ENCODE data around the gene PRKRIP1. TPM values are rescaled to one million over a fixed set of nuclear protein-coding genes. Genes with fewer than 3 reads are reported as not detected.

PRKRIP1 gene
- total and polyA plus RNA-seq, 2 experiments from 2014 or later = 60.1 to 76.3 TPM

DNA sequence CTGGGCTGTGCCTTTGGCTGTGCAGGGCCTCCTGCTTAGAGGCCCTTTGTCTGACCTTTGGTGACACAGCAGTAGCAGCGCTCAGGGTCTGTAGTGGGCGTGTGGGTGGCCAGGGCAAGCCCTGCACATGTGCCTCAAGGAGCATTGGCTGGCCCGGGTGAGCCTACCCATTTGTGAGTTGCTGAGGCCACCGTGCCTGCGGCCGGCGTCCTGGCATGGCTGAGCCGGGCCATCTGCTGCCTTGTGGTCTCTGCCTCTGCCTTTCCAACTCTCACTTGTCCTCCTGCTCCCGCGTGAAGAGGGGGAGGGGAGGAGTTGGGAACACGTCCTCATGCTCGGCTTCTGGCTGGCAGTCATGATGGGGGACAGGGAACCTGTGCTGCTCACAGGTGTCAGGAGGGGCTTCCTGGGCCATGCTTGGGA is 28.0 kb downstream of the PRKRIP1 start:
- Histone ChIP-seq H3K4me3 (no peak overlapping the region), H3K4me1 (ENCODE audit: low read depth) (no peaks in the 10 kb centered on the region), H3K27ac (no peak overlapping the region), H3K9me3 (ENCODE audit: low read depth) (no peaks in the 10 kb centered on the region), H3K36me3 (peaks cover 14% of the 10 kb centered on the region), H3K27me3 (no peaks in the 10 kb centered on the region)
- no peak for DNase-seq (ENCODE audit: low read depth in 1 of 2, low spot score in 1 of 2)
- TF ChIP-seq, protein P1, sequence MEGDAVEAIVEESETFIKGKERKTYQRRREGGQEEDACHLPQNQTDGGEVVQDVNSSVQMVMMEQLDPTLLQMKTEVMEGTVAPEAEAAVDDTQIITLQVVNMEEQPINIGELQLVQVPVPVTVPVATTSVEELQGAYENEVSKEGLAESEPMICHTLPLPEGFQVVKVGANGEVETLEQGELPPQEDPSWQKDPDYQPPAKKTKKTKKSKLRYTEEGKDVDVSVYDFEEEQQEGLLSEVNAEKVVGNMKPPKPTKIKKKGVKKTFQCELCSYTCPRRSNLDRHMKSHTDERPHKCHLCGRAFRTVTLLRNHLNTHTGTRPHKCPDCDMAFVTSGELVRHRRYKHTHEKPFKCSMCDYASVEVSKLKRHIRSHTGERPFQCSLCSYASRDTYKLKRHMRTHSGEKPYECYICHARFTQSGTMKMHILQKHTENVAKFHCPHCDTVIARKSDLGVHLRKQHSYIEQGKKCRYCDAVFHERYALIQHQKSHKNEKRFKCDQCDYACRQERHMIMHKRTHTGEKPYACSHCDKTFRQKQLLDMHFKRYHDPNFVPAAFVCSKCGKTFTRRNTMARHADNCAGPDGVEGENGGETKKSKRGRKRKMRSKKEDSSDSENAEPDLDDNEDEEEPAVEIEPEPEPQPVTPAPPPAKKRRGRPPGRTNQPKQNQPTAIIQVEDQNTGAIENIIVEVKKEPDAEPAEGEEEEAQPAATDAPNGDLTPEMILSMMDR (IDR thresholded peaks at IDR 0.05; ENCODE audit: low read depth, low read length) = no peak

DNA sequence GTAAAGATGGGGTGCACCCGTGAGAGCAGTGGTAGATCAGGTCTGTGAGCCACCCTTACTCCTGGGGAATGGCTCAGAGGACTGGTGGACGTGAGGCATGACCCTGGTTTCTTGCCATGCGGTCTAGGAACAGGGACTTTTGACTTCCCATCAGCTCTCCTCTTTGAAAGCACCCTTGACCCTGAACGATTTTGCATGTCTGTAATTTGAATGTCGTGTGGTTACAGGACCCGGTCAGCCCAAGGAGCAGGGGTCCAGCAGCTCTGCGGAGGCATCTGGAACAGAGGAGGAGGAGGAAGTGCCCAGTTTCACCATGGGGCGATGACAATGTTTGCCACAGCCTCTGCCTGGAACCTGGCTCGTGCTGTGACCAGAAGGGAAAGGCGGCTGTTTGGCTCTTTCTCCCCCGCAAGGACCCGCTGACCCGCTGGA is 28.6 kb downstream of the PRKRIP1 start:
- peaks cover 14% of the 10 kb centered on the region for H3K36me3 ChIP-seq
- TF ChIP-seq, protein P1 (IDR thresholded peaks at IDR 0.05; ENCODE audit: low read depth, low read length) = no peak
- H3K4me3 ChIP-seq = no peak overlapping the region
- no peaks in the 10 kb centered on the region for H3K4me1 ChIP-seq (ENCODE audit: low read depth)
- H3K27ac ChIP-seq = no peak overlapping the region
- no peak for DNase-seq (ENCODE audit: low read depth in 1 of 2, low spot score in 1 of 2)
- no peaks in the 10 kb centered on the region for H3K27me3 ChIP-seq
- H3K9me3 ChIP-seq (ENCODE audit: low read depth) = no peaks in the 10 kb centered on the region

DNA sequence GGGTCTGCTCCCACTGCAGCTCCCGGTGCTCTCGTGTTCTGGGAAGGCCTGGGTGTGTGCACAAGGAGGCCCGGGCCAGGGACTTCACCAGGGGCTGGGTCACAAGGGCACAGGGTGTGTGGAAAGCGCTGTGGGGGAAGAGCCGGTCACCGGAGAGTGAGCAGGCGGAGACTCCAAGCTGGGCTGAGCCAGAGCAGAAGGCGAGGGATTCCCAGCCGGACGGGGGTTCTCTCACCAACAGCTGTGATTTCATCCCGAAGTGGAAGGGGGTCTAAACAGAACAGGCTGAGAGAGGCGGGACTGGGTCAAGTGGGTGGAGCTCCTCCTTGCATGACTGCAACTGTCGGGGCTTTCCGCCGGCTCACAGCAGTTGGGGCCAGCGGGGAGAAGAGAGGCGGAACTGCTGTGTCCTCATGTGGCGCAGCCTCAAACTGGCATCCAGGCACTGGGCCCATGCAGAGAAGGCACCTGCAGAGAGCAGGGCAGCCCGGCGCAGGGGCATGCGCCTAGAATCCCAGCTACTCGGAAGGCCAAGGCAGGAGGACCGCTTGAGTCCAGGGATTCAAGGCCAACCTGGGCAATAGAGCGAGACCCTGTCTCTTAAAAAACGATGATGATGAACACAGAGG is 29.6 kb downstream of the PRKRIP1 start:
- Histone ChIP-seq H3K9me3 (ENCODE audit: low read depth) (no peaks in the 10 kb centered on the region), H3K36me3 (peaks cover 14% of the 10 kb centered on the region), H3K27me3 (no peaks in the 10 kb centered on the region), H3K27ac (no peak overlapping the region), H3K4me3 (no peak overlapping the region), H3K4me1 (ENCODE audit: low read depth) (no peaks in the 10 kb centered on the region)
- no peak for DNase-seq (ENCODE audit: low read depth in 1 of 2, low spot score in 1 of 2)
- TF ChIP-seq, protein P1 (IDR thresholded peaks at IDR 0.05; ENCODE audit: low read depth, low read length) = no peak

DNA sequence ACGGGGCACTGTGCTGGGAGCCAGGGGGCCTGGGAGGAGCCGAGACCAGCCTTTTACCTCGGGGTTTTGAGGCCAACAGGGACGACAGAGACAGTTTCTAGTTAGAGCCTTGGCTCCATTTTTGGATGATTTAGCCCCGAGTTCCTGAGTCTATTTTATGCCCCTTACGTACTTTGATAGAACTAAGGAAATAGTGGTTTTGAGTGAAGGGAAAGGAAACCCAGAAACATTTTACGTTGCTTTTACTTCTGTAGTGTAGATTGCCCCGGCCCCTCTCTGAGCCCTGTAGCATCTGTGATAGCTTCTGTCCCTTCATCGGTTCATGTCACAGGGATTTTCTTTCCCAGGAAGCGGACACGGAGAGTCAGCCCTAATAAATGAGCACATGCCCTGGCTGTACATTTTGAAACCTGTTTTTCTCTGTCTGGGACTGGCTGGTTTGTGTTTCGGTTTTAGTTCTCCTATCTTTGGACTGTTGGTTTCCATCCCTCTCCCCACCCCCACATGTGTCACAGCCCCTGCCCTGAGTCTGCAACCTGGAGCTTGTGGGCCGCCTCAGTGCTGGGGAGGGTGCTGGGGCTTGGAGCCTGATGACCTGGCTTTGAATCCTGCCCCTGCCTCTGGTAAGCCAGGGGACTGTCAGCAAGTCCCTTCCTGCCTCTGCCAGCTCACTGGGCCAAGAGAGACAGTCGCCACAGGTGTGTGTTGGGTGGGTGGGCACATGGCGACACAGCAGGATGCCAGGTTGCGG is 30.3 kb downstream of the PRKRIP1 start:
- Histone ChIP-seq H3K36me3 (peaks cover 14% of the 10 kb centered on the region), H3K4me1 (ENCODE audit: low read depth) (no peaks in the 10 kb centered on the region), H3K27me3 (no peaks in the 10 kb centered on the region), H3K4me3 (no peak overlapping the region), H3K9me3 (ENCODE audit: low read depth) (no peaks in the 10 kb centered on the region), H3K27ac (no peak overlapping the region)
- no peak for DNase-seq (ENCODE audit: low read depth in 1 of 2, low spot score in 1 of 2)
- TF ChIP-seq, protein P1 (IDR thresholded peaks at IDR 0.05; ENCODE audit: low read depth, low read length) = no peak

DNA sequence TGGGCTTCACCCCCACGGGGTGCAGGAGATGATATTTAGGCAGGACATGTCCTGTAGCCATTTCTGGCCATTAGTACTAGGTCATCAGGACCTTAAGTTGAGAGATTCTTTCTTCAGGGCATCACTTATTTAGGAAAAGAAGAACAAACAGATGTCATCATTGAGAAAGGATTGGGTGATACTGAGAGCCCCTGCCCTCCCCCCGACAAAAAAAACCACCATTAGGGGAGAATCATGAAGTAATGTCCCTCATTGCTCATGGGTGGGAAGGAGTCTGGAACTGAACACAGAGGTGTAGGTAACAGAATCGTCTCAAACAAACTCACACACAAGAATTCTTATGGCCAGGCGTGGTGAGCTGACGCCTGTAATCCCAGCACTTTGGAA is 30.8 kb downstream of the PRKRIP1 start:
- Histone ChIP-seq H3K36me3 (peaks cover 14% of the 10 kb centered on the region), H3K27me3 (no peaks in the 10 kb centered on the region), H3K4me1 (ENCODE audit: low read depth) (no peaks in the 10 kb centered on the region), H3K4me3 (no peak overlapping the region), H3K9me3 (ENCODE audit: low read depth) (no peaks in the 10 kb centered on the region), H3K27ac (no peak overlapping the region)
- TF ChIP-seq, protein P1 (IDR thresholded peaks at IDR 0.05; ENCODE audit: low read depth, low read length) = no peak
- DNase-seq (ENCODE audit: low read depth in 1 of 2, low spot score in 1 of 2) = no peak
